Stimulated activated CD4-positive, alpha-beta T cell treated with anti-CD3 and anti-CD28 coated beads, Interleukin-12 subunit alpha, Interleukin-12 subunit beta, amount 100 ng/mL, for 4 hours (primary cell): Measurements from ENCODE around the gene SMAP2.

Experiments
- DNase-seq: peaks from one replicate; pipeline ENCODE4 v3.0.0-alpha.2; 2020

The SMAP2 gene

GRCh38 chr1:40422630-40423263 is 49.2 kb downstream of the SMAP2 start:
- no peak for DNase-seq

- no peak for DNase-seq
These were observed 49.7 kb downstream of the SMAP2 start for GRCh38 chr1:40423264-40423642.

- DNase-seq = no peak
These were observed 50.6 kb downstream of the SMAP2 start for GRCh38 chr1:40423951-40424618.

- no peak for DNase-seq
These were observed 51.7 kb downstream of the SMAP2 start for GRCh38 chr1:40425198-40425597.

GRCh38 chr1:40431385-40431784 is 57.9 kb downstream of the SMAP2 start:
- no peak for DNase-seq

- DNase-seq = no peak
These were observed 59.3 kb downstream of the SMAP2 start for GRCh38 chr1:40432644-40433390.

GRCh38 chr1:40435471-40435870 is 61.9 kb downstream of the SMAP2 start:
- no peak for DNase-seq

- no peak for DNase-seq
These were observed 62.3 kb downstream of the SMAP2 start for GRCh38 chr1:40435876-40436275.

- no peak for DNase-seq
These were observed 65.0 kb downstream of the SMAP2 start for GRCh38 chr1:40438391-40439015.

GRCh38 chr1:40439247-40439646 is 65.7 kb downstream of the SMAP2 start:
- DNase-seq = no peak

- DNase-seq = peak; percentile 87
These were observed 76.4 kb downstream of the SMAP2 start, which contains the start of gene ZFP69B for GRCh38 chr1:40449684-40450494. ZFP69B (plus strand) TSS chr1:40450476; CDS start chr1:40450962, 486 bp downstream.

- peak; percentile 74 for DNase-seq
These were observed 77.1 kb downstream of the SMAP2 start for GRCh38 chr1:40450495-40451237.

GRCh38 chr1:40451238-40451585 is 77.7 kb downstream of the SMAP2 start:
- no peak for DNase-seq

- no peak for DNase-seq
These were observed 81.3 kb downstream of the SMAP2 start for GRCh38 chr1:40454873-40455272.

- DNase-seq = no peak
These were observed 89.5 kb downstream of the SMAP2 start for GRCh38 chr1:40462956-40463590.

GRCh38 chr1:40469327-40469726 is 95.8 kb downstream of the SMAP2 start:
- no peak for DNase-seq
